MCF 10A (cell line): ENCODE results near the gene FADS6. TPM values are rescaled to one million over a fixed set of nuclear protein-coding genes. Genes with fewer than 3 reads are reported as not detected.

ENCODE experiments used
- BruUV-seq: library from RNA; stranded (reverse); fragments of 400-500 nt; replicated peaks from 2 replicates; lab custom pipeline; 2021; lab: Mats Ljungman, UMichigan
- CTCF ChIA-PET: fragments of 300-600 bp; sonication (Branson Sonifier 250); formaldehyde crosslinking; extraction: SDS; loops from one replicate; lab custom pipeline; 2021; ENCODE audit warnings: antibody characterized with exemption, inconsistent platforms; lab: Yijun Ruan, JAX
- POLR2A ChIA-PET: fragments of 300-600, 350-650 bp; sonication (Branson Sonifier 250); formaldehyde crosslinking; extraction: SDS; loops from one replicate; lab custom pipeline; 2020; ENCODE audit warnings: antibody characterized with exemption, inconsistent platforms; lab: Yijun Ruan, JAX
- DNase-seq: peaks from one replicate; pipeline ENCODE4 v3.0.0-alpha.2; 2018; ENCODE audit not compliant: unreplicated experiment
- H3K27ac Mint-ChIP-seq: one replicate; pipeline ENCODE4 v1.8.0; 2022; ENCODE audit warnings: mild to moderate bottlenecking, low read depth, mixed read lengths; ENCODE audit not compliant: unreplicated experiment
- H3K27me3 Mint-ChIP-seq: one replicate; pipeline ENCODE4 v1.8.0; 2022; ENCODE audit warnings: mixed read lengths; ENCODE audit not compliant: insufficient read depth, unreplicated experiment
- H3K36me3 Mint-ChIP-seq: one replicate; pipeline ENCODE4 v1.8.0; 2022; ENCODE audit warnings: mild to moderate bottlenecking, moderate library complexity, mixed read lengths; ENCODE audit not compliant: insufficient read depth, unreplicated experiment
- H3K4me1 Mint-ChIP-seq: one replicate; pipeline ENCODE4 v1.8.0; 2022; ENCODE audit warnings: mixed read lengths; ENCODE audit not compliant: insufficient read depth, unreplicated experiment
- H3K4me3 Mint-ChIP-seq: one replicate; pipeline ENCODE4 v1.8.0; 2022; ENCODE audit warnings: mild to moderate bottlenecking, moderate library complexity, mixed read lengths; ENCODE audit not compliant: unreplicated experiment
- H3K9me3 Mint-ChIP-seq: one replicate; pipeline ENCODE4 v1.8.0; 2022; ENCODE audit warnings: mixed read lengths; ENCODE audit not compliant: unreplicated experiment
- intact Hi-C: fragments of 100-400 bp; cut with micrococcal nuclease; formaldehyde crosslinking; loops from 2 replicates; pipeline ENCODE4 v1.14.1; 2022
- total RNA-seq: library from RNA; stranded (reverse); gene quantifications from 2 replicates; pipeline ENCODE4 v1.2.3, GENCODE V29; 2022
- TF ChIP-seq, protein P1 (sequence below): fragments of 200-600 bp; IDR thresholded peaks from one replicate; pipeline ENCODE4 v1.8.0; 2022; ENCODE audit warnings: antibody characterized with exemption, mild to moderate bottlenecking; ENCODE audit not compliant: unreplicated experiment

The FADS6 gene
- total RNA-seq, 1 experiment from 2014 or later = not detected

DNA sequence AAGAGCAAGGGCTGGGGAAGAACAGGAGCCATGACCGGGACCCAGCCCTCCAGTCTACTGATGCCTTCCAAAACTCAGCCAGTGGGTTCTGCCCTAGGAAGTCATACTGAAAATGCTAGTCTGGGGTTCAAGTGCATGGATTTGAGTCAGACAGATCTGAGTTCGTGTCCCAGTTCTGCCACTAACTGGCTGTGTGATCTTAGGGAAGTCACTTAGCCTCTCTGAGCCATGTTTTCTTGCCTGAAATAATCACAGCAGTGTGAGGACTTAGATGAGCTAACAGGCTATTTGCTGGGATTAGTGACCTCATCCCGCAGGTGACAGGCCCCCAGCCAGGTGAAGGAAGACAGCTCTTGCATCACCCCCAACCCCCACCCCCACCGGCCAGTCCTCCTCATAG lies 38.1 kb downstream of the FADS6 start:
- H3K4me3 Mint-ChIP-seq = no peak overlapping the region
- intact Hi-C loops = no loop called here
- no peaks in the 10 kb centered on the region for H3K4me1 Mint-ChIP-seq
- no peak for DNase-seq
- TF ChIP-seq, protein P1, sequence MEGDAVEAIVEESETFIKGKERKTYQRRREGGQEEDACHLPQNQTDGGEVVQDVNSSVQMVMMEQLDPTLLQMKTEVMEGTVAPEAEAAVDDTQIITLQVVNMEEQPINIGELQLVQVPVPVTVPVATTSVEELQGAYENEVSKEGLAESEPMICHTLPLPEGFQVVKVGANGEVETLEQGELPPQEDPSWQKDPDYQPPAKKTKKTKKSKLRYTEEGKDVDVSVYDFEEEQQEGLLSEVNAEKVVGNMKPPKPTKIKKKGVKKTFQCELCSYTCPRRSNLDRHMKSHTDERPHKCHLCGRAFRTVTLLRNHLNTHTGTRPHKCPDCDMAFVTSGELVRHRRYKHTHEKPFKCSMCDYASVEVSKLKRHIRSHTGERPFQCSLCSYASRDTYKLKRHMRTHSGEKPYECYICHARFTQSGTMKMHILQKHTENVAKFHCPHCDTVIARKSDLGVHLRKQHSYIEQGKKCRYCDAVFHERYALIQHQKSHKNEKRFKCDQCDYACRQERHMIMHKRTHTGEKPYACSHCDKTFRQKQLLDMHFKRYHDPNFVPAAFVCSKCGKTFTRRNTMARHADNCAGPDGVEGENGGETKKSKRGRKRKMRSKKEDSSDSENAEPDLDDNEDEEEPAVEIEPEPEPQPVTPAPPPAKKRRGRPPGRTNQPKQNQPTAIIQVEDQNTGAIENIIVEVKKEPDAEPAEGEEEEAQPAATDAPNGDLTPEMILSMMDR = no peak
- H3K27me3 Mint-ChIP-seq = peaks cover 81% of the 10 kb centered on the region
- CTCF ChIA-PET = interaction anchor here (2.7 kb wide), 1 partner anchor 8 kb away, joined by 8 read pairs; no protein-coding TSS in a partner anchor
- H3K36me3 Mint-ChIP-seq = no peaks in the 10 kb centered on the region
- no peaks in the 10 kb centered on the region for H3K9me3 Mint-ChIP-seq
- H3K27ac Mint-ChIP-seq = no peak overlapping the region
- POLR2A ChIA-PET = interaction anchor here (0.6 to 1.2 kb wide), 4 partner anchors 18 to 133 kb away, joined by 3 to 4 read pairs (median 4); partner anchors contain the start of gene FDXR
- no TSS peak for BruUV-seq

DNA sequence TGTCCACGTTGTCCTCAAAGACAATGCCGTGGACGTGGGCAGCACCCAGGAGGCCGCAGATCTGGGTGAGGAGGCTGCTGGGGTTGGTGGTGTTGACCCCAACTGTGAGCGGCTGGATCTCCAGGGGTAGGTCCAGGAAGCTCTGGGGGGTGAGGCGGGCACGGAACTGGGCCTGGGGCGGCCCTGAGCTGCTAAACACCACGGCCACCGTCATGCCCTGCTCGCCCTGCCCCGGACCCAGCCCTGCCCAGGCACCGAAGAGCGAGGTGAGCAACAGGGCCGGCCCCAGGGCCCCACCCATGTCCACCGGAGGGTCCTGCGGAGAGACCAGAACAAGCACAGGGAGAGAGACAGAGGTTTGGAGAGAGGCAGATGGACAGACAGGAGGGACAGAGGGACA lies 38.6 kb downstream of the FADS6 start:
- BruUV-seq = no TSS peak

DNA sequence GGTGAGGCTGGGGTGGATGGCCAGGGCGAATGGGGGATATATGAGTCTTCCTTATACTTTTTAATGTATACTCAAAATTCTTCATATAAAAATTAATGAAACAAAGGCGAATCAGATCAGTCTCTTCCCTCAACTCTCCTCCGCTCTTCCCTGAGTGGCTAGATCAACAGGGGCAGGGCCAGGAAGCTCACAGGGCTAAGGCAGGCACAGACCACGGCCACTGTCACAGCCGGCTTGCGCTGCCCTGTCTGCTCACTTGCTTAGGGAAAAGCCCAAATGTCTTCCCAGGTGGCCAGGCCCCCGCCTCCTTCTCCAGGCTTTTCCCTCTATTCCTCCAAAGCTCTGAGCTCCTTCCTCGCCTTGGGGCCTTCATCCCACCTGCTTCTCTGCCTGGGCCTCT lies 39.8 kb downstream of the FADS6 start:
- DNase-seq = no peak
- ChIA-PET POLR2A (no interaction called here), CTCF (interaction anchor here (0.6 kb wide), 1 partner anchor 82 kb away, joined by 3 read pairs; no protein-coding TSS in a partner anchor)
- Mint-ChIP-seq H3K4me1 (no peaks in the 10 kb centered on the region), H3K27me3 (peaks cover 66% of the 10 kb centered on the region), H3K36me3 (no peaks in the 10 kb centered on the region), H3K4me3 (no peak overlapping the region), H3K27ac (no peak overlapping the region), H3K9me3 (no peaks in the 10 kb centered on the region)
- intact Hi-C loops = no loop called here
- TF ChIP-seq, protein P1 = no peak
- no TSS peak for BruUV-seq

More for the DNA sequence above, 38.6 kb downstream of the FADS6 start:
- Mint-ChIP-seq H3K9me3 (no peaks in the 10 kb centered on the region), H3K27ac (no peak overlapping the region), H3K36me3 (no peaks in the 10 kb centered on the region), H3K4me3 (no peak overlapping the region), H3K4me1 (no peaks in the 10 kb centered on the region), H3K27me3 (peaks cover 77% of the 10 kb centered on the region)
- CTCF ChIA-PET = interaction anchor here (2.7 kb wide), 1 partner anchor 9 kb away, joined by 8 read pairs; no protein-coding TSS in a partner anchor
- intact Hi-C loops = no loop called here
- POLR2A ChIA-PET = interaction anchor here (0.6 kb wide), 1 partner anchor 134 kb away, joined by 4 read pairs; no protein-coding TSS in a partner anchor
- DNase-seq = no peak
- TF ChIP-seq, protein P1 = no peak

- no peak for DNase-seq
- Mint-ChIP-seq H3K36me3 (no peaks in the 10 kb centered on the region), H3K27ac (no peak overlapping the region), H3K4me1 (no peaks in the 10 kb centered on the region), H3K4me3 (no peak overlapping the region), H3K27me3 (peaks cover 60% of the 10 kb centered on the region), H3K9me3 (no peaks in the 10 kb centered on the region)
- CTCF ChIA-PET = interaction anchor here (0.6 kb wide), 1 partner anchor 82 kb away, joined by 3 read pairs; no protein-coding TSS in a partner anchor
- BruUV-seq = no TSS peak
- TF ChIP-seq, protein P1 = no peak
- intact Hi-C loops = no loop called here
- POLR2A ChIA-PET = interaction anchor here (1.0 kb wide), 1 partner anchor 20 kb away, joined by 3 read pairs; no protein-coding TSS in a partner anchor
These were observed 40.4 kb downstream of the FADS6 start for GRCh38 chr17:74853048-74853397.
